ENCODE data around the gene SPEN. TPM values are rescaled to one million over a fixed set of nuclear protein-coding genes. Genes with fewer than 3 reads are reported as not detected.
A peak's percentile ranks its signal among the peaks of the same experiment; 100 is the strongest.

Gene SPEN
- total RNA-seq, 2 donors from 2014 or later: 27.8 to 38.9 TPM

- DNase-seq (peak in 3 of 4 donors; percentile 48 to 69 (median 61)), ATAC-seq (no peak)
- Histone ChIP-seq H3K4me3 (no peak overlapping the region), H3K27ac (no peak overlapping the region), H3K4me1 (peaks cover 10% of the 10 kb centered on the region), H3K36me3 (replicated peaks in 1 of 2; ENCODE audit: insufficient read depth in 1 of 2, low read depth in 2 of 2) (peaks cover 8 to 43% of the 10 kb centered on the region in 2 donors), H3K9me3 (no peaks in the 10 kb centered on the region), H3K27me3 (no peaks in the 10 kb centered on the region)
- TF ChIP-seq, protein P1, sequence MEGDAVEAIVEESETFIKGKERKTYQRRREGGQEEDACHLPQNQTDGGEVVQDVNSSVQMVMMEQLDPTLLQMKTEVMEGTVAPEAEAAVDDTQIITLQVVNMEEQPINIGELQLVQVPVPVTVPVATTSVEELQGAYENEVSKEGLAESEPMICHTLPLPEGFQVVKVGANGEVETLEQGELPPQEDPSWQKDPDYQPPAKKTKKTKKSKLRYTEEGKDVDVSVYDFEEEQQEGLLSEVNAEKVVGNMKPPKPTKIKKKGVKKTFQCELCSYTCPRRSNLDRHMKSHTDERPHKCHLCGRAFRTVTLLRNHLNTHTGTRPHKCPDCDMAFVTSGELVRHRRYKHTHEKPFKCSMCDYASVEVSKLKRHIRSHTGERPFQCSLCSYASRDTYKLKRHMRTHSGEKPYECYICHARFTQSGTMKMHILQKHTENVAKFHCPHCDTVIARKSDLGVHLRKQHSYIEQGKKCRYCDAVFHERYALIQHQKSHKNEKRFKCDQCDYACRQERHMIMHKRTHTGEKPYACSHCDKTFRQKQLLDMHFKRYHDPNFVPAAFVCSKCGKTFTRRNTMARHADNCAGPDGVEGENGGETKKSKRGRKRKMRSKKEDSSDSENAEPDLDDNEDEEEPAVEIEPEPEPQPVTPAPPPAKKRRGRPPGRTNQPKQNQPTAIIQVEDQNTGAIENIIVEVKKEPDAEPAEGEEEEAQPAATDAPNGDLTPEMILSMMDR (IDR thresholded peaks at IDR 0.05): no peak
- no peak for TF ChIP-seq POLR2A (IDR thresholded peaks at IDR 0.05)
- WGBS, 2 donors: 66 to 67% methylated on average over 17 of the region's 17 CpGs
- intact Hi-C loops (cut with DNase I): no loop called here
These were observed 81.8 kb downstream of the SPEN start for GRCh38 chr1:15928971-15929965.

DNA sequence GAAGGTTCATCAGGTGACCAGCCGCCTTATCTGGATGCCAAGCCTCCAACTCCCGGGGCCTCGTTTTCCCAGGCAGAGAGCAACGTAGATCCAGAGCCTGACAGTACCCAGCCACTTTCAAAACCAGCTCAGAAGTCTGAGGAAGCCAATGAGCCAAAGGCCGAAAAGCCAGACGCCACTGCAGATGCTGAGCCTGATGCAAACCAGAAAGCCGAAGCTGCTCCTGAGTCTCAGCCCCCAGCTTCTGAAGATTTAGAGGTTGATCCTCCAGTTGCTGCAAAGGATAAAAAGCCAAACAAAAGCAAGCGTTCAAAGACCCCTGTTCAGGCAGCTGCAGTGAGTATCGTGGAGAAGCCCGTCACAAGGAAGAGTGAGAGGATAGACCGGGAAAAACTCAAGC lies 83.9 kb downstream of the SPEN start:
- TF ChIP-seq POLR2A (IDR thresholded peaks at IDR 0.05): no peak
- TF ChIP-seq, protein P1 (IDR thresholded peaks at IDR 0.05): no peak
- Histone ChIP-seq H3K27ac (no peak overlapping the region), H3K9me3 (no peaks in the 10 kb centered on the region), H3K4me3 (no peak overlapping the region), H3K4me1 (peaks cover 6% of the 10 kb centered on the region), H3K27me3 (no peaks in the 10 kb centered on the region), H3K36me3 (replicated peaks in 1 of 2; ENCODE audit: insufficient read depth in 1 of 2, low read depth in 2 of 2) (peaks cover 11 to 57% of the 10 kb centered on the region in 2 donors)
- intact Hi-C loops (cut with DNase I): no loop called here
- no peak for DNase-seq
- ATAC-seq: no peak
- 91 to 93% methylated on average over 7 to 11 of the region's 11 CpGs for WGBS, 2 donors

DNA sequence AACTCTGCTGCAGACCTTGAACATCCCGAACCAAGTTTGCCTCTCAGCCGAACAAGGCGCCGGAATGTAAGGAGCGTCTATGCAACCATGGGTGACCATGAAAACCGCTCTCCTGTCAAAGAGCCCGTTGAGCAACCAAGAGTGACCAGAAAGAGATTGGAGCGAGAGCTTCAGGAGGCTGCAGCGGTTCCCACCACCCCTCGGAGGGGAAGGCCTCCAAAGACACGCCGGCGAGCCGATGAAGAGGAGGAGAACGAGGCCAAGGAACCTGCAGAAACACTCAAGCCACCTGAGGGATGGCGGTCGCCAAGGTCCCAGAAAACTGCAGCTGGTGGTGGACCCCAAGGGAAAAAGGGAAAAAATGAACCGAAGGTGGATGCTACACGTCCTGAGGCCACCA lies 84.4 kb downstream of the SPEN start:
- WGBS, 2 donors: 93% methylated on average over 19 of the region's 19 CpGs
- Histone ChIP-seq H3K36me3 (replicated peaks in 1 of 2; ENCODE audit: insufficient read depth in 1 of 2, low read depth in 2 of 2) (peaks cover 11 to 57% of the 10 kb centered on the region in 2 donors), H3K9me3 (no peaks in the 10 kb centered on the region), H3K4me3 (no peak overlapping the region), H3K27me3 (no peaks in the 10 kb centered on the region), H3K27ac (no peak overlapping the region), H3K4me1 (peaks cover 6% of the 10 kb centered on the region)
- intact Hi-C loops (cut with DNase I): no loop called here
- ATAC-seq (no peak), DNase-seq (no peak)
- no peak for TF ChIP-seq POLR2A (IDR thresholded peaks at IDR 0.05)
- TF ChIP-seq, protein P1 (IDR thresholded peaks at IDR 0.05): no peak

DNA sequence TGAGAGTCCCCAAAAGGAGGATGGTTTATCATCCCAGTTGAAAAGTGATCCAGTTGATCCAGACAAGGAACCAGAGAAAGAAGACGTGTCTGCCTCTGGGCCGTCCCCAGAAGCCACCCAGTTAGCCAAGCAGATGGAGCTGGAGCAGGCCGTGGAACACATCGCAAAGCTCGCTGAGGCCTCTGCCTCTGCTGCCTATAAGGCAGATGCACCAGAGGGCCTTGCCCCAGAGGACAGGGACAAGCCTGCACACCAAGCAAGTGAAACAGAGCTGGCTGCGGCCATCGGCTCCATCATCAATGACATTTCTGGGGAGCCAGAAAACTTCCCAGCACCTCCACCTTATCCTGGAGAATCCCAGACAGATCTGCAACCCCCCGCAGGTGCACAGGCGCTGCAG lies 85.1 kb downstream of the SPEN start:
- no peak for TF ChIP-seq POLR2A (IDR thresholded peaks at IDR 0.05)
- TF ChIP-seq, protein P1 (IDR thresholded peaks at IDR 0.05): no peak
- Histone ChIP-seq H3K27me3 (no peaks in the 10 kb centered on the region), H3K27ac (no peak overlapping the region), H3K9me3 (no peaks in the 10 kb centered on the region), H3K4me3 (no peak overlapping the region), H3K4me1 (peaks cover 6% of the 10 kb centered on the region), H3K36me3 (replicated peaks in 1 of 2; ENCODE audit: insufficient read depth in 1 of 2, low read depth in 2 of 2) (peaks cover 11 to 57% of the 10 kb centered on the region in 2 donors)
- intact Hi-C loops (cut with DNase I): no loop called here
- ATAC-seq (no peak), DNase-seq (no peak)
- WGBS, 2 donors: 96 to 100% methylated on average over 4 to 9 of the region's 9 CpGs
